ENCODE results near the gene RPS6KA2.

Gene RPS6KA2

DNA sequence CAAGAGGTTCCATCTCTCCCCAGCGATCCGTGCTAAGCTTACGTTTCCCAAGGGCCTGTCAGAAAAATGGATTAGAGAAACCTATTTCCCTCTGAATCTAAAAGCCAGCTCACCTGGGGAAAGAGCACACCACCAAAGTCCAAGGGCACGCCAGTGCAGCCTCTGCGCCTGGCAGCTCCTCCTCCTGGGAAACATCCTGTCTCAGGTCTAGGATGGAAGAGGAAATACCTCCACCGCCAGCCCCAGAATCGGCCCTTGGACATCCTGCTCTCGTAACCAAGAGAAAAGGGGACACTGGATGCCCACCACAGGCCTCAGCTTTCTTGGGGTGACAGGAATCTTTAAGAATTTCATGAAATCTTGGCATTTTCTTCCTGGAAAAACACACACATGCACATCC is 59.2 kb downstream of the RPS6KA2 start:
- no peaks in the 10 kb centered on the region for H3K27me3 Mint-ChIP-seq
- H3K4me3 Mint-ChIP-seq: no peak overlapping the region
- H3K27ac Mint-ChIP-seq: no peak overlapping the region
- no peak for DNase-seq
- H3K4me1 Mint-ChIP-seq: no peaks in the 10 kb centered on the region
- no peak for ATAC-seq
- H3K9me3 Mint-ChIP-seq: no peaks in the 10 kb centered on the region

DNA sequence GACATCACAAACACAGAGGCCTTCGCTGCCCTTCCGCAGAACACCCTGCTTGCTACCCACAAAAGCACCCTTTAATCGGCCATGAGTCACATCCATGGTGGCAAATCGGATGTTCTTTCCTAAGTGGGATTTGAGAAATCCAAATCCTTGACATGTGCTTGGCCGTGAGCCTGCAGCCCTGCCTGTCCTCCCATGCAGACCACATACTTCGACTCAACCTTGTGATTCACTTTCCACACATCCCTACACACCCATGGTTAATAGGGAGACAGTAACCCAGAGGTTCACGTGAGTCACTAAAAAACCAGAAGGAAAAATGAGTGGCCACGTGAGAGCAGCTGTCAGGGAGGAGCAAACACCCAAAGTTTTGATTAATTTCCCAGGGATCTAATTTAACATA is 59.9 kb downstream of the RPS6KA2 start:
- Mint-ChIP-seq H3K27ac (peak overlapping the region in 1 of 2 donors; percentile 19), H3K9me3 (no peaks in the 10 kb centered on the region), H3K4me3 (no peak overlapping the region), H3K4me1 (no peaks in the 10 kb centered on the region), H3K27me3 (no peaks in the 10 kb centered on the region)
- DNase-seq (no peak), ATAC-seq (no peak)

DNA sequence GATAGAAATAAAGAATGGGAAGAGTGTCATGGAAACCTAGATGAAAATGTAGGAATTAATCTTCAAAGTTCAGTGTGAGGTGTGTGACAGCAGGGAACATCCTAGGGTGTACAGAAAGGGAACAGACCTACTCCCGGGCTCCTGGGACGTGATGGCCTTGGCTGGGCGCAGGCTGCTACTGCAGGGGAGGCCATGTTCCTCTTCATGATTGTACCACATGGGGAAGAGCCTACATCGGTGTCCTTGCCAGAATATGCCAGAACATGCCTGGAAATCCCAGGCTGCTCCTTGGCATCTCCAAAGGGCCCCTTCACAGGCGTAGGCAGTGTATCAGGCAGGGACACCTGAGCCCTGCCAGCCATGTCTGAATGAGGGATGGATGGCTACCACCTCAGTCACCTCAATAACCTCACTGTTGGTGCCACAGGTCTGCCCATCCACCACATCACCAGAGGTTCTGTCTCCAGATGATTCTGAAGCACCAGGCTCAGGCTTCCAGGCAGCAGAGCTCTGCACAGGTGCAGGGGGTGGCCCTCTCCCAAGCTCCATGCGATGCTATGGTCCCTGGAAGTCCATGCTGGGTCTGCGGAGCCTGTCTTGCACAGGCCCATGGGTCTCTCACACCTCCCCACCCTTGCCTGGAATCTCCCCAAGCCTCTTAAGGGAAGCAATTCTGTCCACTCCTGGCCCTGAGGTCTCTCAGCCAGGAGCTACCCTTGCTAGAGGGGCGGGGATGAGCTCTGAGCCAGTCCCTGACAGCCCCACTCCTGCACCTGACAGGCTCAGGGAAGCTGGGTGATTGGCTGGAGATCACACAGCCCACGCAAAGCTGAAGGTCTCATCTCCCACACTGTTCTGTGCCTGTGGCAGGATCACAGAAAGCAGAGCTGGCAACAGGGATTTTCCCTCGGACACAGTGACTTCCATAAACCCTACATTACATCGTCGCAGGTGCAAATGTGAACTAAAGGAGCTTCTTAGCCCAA is 60.7 kb downstream of the RPS6KA2 start:
- Mint-ChIP-seq H3K4me1 (no peaks in the 10 kb centered on the region), H3K9me3 (no peaks in the 10 kb centered on the region), H3K27me3 (no peaks in the 10 kb centered on the region), H3K27ac (peak overlapping the region in 1 of 2 donors; percentile 19), H3K4me3 (no peak overlapping the region)
- DNase-seq (no peak), ATAC-seq (no peak)

DNA sequence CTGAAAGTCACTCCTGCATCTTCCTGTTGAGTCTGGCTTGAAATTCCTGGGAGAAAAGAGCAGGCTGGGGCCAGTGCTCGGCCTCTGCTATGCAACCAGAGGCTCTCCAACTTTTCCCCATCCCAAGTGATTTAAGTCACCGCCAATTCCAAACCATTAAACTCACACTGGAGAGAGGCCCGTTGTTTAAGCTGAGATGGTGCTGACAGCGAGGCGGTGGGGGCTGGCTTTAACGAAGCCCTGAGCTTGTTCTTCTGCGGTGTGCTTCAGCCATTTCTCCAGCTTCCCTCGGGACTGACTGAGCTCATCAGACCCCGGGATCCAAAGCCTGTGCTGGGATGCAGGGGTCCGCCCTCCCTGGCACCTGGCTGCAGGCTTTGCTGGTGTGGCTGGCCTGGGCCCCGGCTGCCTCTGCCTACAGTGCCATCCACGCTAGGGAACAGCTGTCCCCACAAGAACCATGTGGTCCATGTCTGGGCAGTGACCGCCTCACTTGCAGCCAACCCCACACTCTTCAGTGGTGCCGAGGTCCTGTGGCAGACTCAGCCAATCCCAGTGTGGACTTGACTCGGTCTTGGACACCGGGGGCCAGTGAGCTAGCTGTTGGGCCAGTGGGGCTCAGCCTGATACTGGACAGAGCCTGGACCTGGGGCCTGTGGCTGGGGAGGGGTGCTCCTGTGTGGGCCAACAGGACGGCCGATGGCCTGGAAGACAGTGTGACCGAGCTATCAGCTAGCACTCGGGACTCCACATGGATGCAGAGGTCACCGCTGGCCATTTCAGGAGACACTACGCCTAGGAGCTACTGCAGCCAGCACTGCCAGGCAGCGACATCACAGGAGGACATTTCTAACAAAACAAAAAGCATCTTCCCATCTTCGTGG is 61.7 kb downstream of the RPS6KA2 start:
- Mint-ChIP-seq H3K4me3 (no peak overlapping the region), H3K4me1 (no peaks in the 10 kb centered on the region), H3K27me3 (no peaks in the 10 kb centered on the region), H3K9me3 (no peaks in the 10 kb centered on the region), H3K27ac (peak overlapping the region in 1 of 2 donors; percentile 46)
- no peak for DNase-seq
- no peak for ATAC-seq

DNA sequence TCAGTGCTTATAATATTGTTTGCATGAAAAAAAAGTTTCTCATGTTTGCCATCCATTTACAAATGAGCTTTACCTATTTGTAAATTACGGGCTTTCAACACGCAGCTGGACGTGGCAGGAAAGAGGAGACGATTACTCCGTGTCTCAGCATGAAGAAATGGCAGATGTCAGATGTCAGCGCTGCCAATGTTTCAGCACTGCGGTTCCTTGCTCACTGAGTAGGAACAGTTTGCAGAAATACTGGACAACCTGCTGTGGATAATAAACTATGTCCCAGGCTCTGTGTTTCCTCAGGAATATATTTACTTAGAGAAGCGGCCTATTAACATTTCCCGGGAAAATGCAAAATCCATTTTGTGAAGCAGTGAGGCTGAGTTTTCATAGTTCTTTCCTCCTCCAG is 63.2 kb downstream of the RPS6KA2 start:
- H3K4me3 Mint-ChIP-seq: no peak overlapping the region
- ATAC-seq: no peak
- H3K4me1 Mint-ChIP-seq: no peaks in the 10 kb centered on the region
- no peak overlapping the region for H3K27ac Mint-ChIP-seq
- no peak for DNase-seq
- H3K9me3 Mint-ChIP-seq: no peaks in the 10 kb centered on the region
- H3K27me3 Mint-ChIP-seq: no peaks in the 10 kb centered on the region

DNA sequence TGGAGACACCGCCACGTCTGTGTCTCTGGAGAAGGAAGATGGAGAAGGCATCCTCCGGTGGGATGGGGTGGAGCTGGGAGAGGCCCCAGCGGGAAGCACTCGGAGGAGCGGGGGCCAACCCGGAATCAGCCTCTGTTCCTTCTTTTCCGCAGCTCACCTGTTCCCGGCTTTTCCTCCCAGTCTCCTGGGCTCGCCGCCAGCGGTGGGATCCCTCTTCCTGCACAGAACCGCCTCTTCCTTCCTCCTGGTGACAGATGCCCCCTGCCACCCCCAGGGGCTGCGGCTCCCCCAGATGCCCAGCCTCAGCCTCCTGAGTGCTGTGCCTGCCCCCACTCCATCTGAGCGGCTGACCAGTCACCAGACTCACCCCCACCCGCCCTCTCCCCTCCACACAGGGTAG is 63.9 kb downstream of the RPS6KA2 start:
- H3K27me3 Mint-ChIP-seq: no peaks in the 10 kb centered on the region
- peak overlapping the region in 1 of 2 donors; percentile 42 for H3K27ac Mint-ChIP-seq
- no peaks in the 10 kb centered on the region for H3K4me1 Mint-ChIP-seq
- no peak for ATAC-seq
- no peaks in the 10 kb centered on the region for H3K9me3 Mint-ChIP-seq
- no peak overlapping the region for H3K4me3 Mint-ChIP-seq
- DNase-seq: no peak

DNA sequence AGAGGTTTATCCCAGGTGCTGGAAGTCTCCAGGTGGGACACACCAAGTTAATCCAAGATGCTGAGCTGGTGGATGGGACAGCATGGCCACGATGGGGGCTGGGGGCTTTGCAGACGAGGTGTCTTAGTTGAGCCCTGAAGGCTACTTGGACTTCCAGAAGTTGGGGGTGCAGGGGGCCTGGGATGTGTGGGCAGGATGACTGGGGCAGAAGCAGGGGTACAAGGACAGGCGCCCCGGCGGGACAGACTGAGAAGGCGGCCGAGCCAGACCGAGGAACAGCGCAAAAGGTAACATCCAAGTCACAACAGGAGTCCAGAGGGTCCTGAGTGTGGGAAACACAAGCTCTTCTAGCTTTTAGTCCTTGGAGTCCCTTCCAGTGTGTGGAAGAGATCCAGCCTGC is 64.3 kb downstream of the RPS6KA2 start:
- no peak for DNase-seq
- Mint-ChIP-seq H3K9me3 (no peaks in the 10 kb centered on the region), H3K27ac (peak overlapping the region in 1 of 2 donors; percentile 42), H3K4me3 (no peak overlapping the region), H3K4me1 (no peaks in the 10 kb centered on the region), H3K27me3 (no peaks in the 10 kb centered on the region)
- ATAC-seq: no peak

DNA sequence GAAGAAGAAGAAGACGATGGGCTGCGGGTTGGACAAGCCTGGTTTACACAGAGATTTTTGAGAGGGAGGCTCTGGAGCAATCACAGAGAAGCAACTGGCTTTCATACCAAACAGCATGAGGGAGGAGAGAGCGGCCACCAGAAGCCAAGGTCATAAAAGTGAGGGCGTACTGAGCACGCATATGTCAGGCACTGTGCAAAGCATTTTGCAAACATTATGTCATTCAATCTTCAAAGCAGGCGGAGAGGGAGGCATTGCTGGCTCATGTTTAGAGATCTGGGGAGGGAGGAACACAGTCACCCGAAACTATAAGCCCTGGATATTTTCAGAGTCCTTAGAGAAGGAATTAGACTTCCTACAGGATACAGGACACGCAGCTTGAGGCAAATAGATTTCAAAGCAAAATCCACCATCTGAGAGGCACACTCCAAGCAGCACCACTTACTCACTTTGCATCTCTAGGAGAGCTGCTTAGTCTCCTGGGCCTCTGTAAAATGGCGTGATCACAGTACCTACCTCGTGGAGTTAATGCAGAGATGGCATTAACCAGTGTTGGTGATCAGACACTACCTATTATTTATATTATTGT is 65.2 kb downstream of the RPS6KA2 start:
- Mint-ChIP-seq H3K4me3 (no peak overlapping the region), H3K27me3 (peaks cover 6% of the 10 kb centered on the region), H3K9me3 (no peaks in the 10 kb centered on the region), H3K4me1 (peaks cover 6% of the 10 kb centered on the region), H3K27ac (no peak overlapping the region)
- ATAC-seq: no peak
- no peak for DNase-seq

DNA sequence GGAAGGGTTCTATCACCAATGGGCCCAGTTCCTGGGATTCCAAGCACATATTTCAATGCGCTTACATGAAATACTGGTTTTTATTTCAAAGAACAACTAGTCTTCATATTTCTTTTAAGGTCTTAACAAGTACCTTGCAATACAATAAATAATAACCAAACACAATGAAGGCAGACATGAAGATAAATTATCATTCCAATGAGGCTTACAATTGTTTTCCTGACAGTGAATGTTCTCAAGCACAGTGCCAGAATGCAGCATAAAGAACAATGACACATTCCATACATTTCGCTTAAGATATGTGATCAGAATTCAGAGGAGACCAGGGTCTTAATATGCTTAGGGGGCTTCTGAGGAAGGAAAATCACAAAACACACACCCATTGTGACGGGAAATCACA is 66.8 kb downstream of the RPS6KA2 start:
- Mint-ChIP-seq H3K4me1 (peaks cover 13% of the 10 kb centered on the region), H3K27ac (no peak overlapping the region), H3K9me3 (no peaks in the 10 kb centered on the region), H3K4me3 (no peak overlapping the region), H3K27me3 (peaks cover 15% of the 10 kb centered on the region)
- DNase-seq (no peak), ATAC-seq (no peak)

DNA sequence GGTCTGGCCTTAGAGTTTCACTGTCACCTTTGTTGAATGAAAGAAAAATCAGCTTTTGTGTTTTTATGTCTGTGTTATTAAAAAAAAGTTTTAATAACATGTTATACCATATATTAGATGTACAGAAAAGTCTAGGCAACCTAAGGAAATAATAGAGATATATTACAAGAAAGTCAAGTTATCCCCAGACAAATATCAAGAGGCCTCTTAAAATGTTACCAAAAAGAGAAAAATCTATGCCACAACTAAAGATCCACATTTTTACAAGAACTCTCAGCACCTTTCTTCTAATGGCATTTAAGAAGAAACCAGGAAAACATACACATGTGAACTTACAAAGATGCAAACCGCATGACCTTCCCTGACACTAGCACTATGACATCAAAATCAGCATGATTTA is 67.4 kb downstream of the RPS6KA2 start:
- Mint-ChIP-seq H3K4me3 (no peak overlapping the region), H3K9me3 (no peaks in the 10 kb centered on the region), H3K4me1 (peaks cover 13% of the 10 kb centered on the region), H3K27me3 (peaks cover 15% of the 10 kb centered on the region), H3K27ac (no peak overlapping the region)
- ATAC-seq (no peak), DNase-seq (no peak)

DNA sequence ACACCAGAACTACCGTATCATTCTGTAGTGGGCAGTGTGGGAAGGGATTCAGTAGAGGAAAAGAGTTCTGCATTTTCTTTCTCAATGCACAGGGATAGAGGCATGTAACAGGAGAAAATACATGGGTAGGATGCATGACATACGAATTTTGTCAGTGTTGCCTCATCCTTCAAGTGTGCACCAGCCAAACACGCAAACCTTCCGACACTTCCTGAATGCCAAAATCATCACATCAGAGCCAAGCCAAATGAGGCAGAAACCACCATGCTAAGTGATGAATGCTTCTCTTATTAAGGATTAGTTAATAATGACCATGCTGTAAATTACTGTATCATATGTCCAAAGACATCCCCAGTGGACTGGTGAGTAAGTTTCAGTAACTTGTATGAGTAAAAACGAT is 67.8 kb downstream of the RPS6KA2 start:
- H3K4me1 Mint-ChIP-seq: peaks cover 13% of the 10 kb centered on the region
- H3K9me3 Mint-ChIP-seq: no peaks in the 10 kb centered on the region
- H3K27me3 Mint-ChIP-seq: peaks cover 15% of the 10 kb centered on the region

DNA sequence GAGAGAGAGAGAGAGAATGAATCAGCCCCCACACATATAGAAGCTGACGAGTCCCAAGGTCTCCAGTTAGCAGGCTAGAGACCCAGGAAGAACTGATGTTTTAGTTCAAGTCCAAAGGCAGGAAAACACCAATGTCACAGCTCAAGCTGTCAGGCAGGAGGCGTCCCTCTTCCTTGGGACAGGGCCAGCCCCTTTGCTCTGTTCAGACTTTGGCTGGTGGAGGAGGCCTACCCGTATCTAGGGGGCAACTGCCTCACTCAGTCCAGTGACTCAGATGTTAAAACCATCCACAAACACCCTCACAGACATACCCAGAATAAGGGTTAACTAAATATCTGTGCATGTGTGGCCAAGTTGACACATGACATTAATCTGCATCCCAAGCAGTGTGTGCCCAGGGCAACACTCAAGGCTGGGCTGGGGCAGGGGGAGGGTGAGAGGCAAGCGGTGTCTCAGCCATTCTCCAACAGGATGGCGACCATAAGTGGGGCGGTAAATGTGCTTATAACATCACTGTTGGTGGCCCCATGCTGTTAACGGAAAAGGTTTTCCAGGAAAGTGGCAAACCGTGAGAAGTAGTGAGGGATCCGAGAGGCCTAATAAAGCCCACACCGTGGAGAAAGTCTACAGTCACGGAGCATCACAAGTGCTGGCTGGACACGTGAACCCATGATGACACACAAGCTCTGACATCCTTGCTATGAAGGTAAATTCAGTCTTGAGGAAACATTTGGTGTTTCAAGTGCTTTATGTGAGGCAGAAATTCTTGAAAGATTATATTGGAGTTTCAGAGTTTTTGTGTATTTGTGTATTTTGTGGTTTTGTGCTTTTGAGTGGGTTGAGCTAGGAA is 68.7 kb downstream of the RPS6KA2 start:
- Mint-ChIP-seq H3K27ac (no peak overlapping the region), H3K4me3 (no peak overlapping the region), H3K4me1 (peaks cover 13% of the 10 kb centered on the region), H3K9me3 (no peaks in the 10 kb centered on the region), H3K27me3 (peaks cover 15% of the 10 kb centered on the region)
- ATAC-seq (no peak), DNase-seq (no peak)

More for the DNA sequence above, 67.8 kb downstream of the RPS6KA2 start:
- Mint-ChIP-seq H3K27ac (no peak overlapping the region), H3K4me3 (no peak overlapping the region)
- ATAC-seq: no peak
- no peak for DNase-seq

DNA sequence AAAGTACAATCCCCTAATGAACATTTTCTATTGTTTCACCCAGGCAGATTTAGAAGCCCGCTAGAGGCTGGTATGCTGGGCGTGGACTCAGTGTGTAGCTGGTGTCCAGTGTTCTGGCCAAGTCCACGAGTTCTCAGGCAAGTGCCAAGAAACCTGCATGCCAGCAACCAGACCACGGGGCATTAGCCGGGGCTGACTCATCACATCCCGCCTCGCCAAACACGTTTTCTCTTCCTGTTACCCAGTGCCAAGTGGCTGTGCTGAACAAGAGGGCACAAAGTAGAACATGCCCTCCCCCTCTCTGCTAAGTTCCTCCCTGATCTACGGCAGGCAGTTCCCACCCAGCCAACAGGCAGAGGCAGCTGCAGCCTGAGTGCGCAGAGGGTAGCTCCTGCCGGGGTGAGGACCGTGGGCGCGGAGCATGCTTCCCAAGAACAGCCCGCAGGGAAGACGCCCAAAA is 70.2 kb downstream of the RPS6KA2 start:
- peaks cover 15% of the 10 kb centered on the region for H3K27me3 Mint-ChIP-seq
- no peak for DNase-seq
- H3K4me3 Mint-ChIP-seq: peak overlapping the region in 1 of 2 donors; percentile 32
- peak; percentile 63 for ATAC-seq
- peaks cover 13% of the 10 kb centered on the region for H3K4me1 Mint-ChIP-seq
- H3K9me3 Mint-ChIP-seq: no peaks in the 10 kb centered on the region
- H3K27ac Mint-ChIP-seq: no peak overlapping the region

DNA sequence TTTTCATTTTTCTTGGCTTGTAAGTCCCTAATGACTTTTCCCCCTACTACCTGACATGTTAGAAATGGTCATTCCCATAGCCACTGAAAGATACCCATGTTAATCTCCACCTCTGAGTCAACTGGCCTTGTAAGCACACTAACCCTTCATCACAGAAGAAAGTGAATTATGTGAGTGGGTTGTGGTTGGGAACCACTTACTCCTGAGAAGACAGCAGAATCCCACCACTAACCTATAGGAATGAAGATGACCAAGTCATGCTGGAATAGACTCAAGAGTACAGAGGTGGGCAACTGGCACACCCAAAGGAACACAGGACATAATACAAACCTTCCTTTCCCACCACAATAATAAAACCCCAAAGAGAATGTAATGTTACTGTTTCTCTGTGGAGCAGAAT is 70.7 kb downstream of the RPS6KA2 start:
- no peak overlapping the region for H3K4me3 Mint-ChIP-seq
- H3K27ac Mint-ChIP-seq: no peak overlapping the region
- ATAC-seq (no peak), DNase-seq (no peak)
- H3K9me3 Mint-ChIP-seq: no peaks in the 10 kb centered on the region
- H3K27me3 Mint-ChIP-seq: peaks cover 15% of the 10 kb centered on the region
- H3K4me1 Mint-ChIP-seq: peaks cover 13% of the 10 kb centered on the region

DNA sequence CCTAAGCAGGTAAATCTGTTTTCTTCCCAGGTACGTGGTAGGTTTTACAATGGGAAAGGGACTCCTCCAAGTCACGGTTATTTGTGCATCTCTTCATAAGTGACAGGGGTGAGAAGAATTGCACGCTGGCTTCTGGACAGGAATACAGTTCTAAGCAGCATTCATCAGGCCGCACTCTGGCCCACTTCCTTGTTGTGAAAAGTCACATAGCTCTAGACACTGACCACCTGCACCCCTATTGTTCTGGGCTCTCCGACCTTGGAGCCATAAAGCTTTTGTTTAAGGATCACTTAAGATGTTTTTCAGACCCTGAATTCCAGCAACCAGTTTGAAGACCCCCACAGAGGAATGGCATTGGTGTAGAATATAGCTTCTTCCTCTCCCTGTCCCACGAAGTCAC is 72.0 kb downstream of the RPS6KA2 start:
- peaks cover 13% of the 10 kb centered on the region for H3K4me1 Mint-ChIP-seq
- DNase-seq (no peak), ATAC-seq (no peak)

More for the DNA sequence above, 72.0 kb downstream of the RPS6KA2 start:
- Mint-ChIP-seq H3K9me3 (no peaks in the 10 kb centered on the region), H3K27me3 (peaks cover 15% of the 10 kb centered on the region), H3K4me3 (no peak overlapping the region), H3K27ac (no peak overlapping the region)

Data from stimulated activated naive CD8-positive, alpha-beta T cell treated with anti-CD3 and anti-CD28 coated beads, Interleukin-15, amount 100 ng/mL, for 72 hours (primary cell).